Hepatocyte (in vitro differentiated cells): Measurements from ENCODE around the gene WDR4.
"Not testable (repeated sequence)": the region's sequence is repeated elsewhere in the genome, so short reads cannot be mapped to it uniquely, and the experiment has no call there.

ENCODE experiments used
- EZH2 ChIP-seq: fragments of 200-600 bp; sonication (generic); IDR thresholded peaks from 2 replicates; pipeline ENCODE4 v1.6.1; 2016; ENCODE audit warnings: antibody characterized with exemption, mild to moderate bottlenecking, borderline replicate concordance
- TF ChIP-seq, protein P1 (sequence below): fragments of 200-600 bp; sonication (generic); IDR thresholded peaks from 2 replicates; pipeline ENCODE4 v1.5.1; 2016; ENCODE audit warnings: antibody characterized with exemption, mild to moderate bottlenecking; ENCODE audit not compliant: poor library complexity

DNA sequence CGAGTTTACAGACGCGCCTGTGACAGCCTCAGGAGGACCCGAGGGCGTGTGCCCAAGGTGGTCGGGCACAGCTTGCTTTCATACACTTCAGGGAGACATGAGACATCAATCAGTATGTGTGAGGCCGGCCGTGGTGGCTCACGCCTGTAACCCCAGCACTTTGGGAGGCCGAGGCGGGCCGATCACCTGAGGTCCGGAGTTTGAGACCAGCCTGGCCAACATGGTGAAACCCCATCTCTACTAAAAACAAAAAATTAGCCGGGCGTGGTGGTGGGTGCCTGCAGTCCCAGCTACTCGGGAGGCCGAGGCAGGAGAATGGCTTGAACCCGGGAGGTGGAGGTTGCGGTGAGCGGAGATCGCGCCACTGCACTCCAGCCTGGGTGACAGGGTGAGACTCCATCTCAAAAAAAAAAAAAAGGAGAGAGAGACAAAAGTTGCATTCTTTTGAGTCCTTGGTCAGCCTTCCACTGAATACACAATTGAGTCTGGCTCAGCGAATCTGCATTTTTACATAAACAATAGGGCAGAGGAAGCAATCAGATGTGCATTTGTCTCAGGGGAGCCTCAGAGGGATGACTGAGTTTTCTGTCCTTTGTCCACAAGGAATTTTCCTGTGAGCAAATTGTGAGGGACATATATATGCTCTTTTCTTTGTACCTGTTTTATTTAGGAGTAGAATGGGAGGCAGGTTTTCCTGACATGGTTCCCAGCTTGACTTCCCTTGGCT, 48.3 kb upstream of the WDR4 start:
- TF ChIP-seq, protein P1, sequence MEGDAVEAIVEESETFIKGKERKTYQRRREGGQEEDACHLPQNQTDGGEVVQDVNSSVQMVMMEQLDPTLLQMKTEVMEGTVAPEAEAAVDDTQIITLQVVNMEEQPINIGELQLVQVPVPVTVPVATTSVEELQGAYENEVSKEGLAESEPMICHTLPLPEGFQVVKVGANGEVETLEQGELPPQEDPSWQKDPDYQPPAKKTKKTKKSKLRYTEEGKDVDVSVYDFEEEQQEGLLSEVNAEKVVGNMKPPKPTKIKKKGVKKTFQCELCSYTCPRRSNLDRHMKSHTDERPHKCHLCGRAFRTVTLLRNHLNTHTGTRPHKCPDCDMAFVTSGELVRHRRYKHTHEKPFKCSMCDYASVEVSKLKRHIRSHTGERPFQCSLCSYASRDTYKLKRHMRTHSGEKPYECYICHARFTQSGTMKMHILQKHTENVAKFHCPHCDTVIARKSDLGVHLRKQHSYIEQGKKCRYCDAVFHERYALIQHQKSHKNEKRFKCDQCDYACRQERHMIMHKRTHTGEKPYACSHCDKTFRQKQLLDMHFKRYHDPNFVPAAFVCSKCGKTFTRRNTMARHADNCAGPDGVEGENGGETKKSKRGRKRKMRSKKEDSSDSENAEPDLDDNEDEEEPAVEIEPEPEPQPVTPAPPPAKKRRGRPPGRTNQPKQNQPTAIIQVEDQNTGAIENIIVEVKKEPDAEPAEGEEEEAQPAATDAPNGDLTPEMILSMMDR = not testable (repeated sequence)
- not testable (repeated sequence) for TF ChIP-seq EZH2
